ENCODE measurements around the gene MGMT.

DNA sequence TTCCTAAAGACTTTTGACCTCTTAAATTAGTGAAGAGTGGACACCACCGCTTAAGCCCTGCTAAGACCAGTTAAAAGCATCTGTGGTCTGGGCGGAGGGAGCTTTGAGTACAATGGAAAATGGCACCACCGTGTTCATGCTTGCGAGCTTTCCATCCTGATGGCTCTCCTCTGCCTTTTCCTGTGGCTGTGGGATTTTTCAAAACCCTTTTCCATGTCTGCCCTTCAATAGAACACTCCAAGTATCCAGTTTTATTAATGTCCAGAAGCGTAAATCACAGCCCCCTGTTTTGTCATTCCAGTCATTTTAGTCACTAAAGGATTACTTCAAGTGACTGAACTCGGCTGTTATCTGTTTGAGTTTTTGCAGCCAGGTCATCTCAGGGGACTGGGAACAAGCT lies 181.8 kb downstream of the MGMT start:
- no peak for TF ChIP-seq CTCF (IDR thresholded peaks at IDR 0.05)
- no peak for TF ChIP-seq POLR2A (IDR thresholded peaks at IDR 0.05)
- TF ChIP-seq EP300 (IDR thresholded peaks at IDR 0.05) = no peak

All from ovary (tissue), 3 donors.